Hepatocyte (in vitro differentiated cells): ENCODE results near the gene MN1.

Experiments
- EZH2phosphoT487 ChIP-seq: fragments of 200-600 bp; sonication (generic); IDR thresholded peaks from one replicate; pipeline ENCODE4 v1.6.1; 2018; ENCODE audit warnings: antibody characterized with exemption, mild to moderate bottlenecking, low read depth, moderate library complexity; ENCODE audit not compliant: unreplicated experiment, severe bottlenecking
- TF ChIP-seq, protein P1 (sequence below): fragments of 200-600 bp; sonication (generic); IDR thresholded peaks from 2 replicates; pipeline ENCODE4 v1.5.1; 2016; ENCODE audit warnings: antibody characterized with exemption, mild to moderate bottlenecking; ENCODE audit not compliant: poor library complexity

DNA sequence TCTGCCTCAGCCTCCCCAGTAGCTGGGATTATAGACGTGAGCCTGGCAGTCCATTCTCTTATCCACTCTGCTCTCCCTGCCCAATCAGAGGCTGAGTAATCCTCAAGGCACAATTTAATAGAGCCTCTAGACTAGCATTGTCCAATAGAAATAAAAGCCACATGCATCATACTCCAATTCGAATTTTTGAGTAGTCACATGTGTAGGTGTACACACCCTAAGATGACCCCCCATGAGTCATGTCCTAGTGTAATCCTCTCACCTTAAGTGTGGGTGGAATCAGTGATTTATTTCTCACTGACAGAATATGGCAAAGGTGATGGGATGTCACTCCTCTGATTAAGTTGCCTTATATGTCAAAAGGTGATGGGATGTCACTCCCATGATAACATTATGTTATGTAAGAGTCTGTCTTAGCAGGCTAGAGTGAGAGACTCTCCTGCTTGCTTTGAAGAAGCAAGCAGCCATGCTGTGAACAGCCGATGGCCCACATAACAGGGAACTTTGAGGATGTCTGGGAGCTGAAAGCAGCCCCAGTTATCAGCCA, 61.3 kb downstream of the MN1 start:
- TF ChIP-seq EZH2phosphoT487, result no peak
- TF ChIP-seq, protein P1, sequence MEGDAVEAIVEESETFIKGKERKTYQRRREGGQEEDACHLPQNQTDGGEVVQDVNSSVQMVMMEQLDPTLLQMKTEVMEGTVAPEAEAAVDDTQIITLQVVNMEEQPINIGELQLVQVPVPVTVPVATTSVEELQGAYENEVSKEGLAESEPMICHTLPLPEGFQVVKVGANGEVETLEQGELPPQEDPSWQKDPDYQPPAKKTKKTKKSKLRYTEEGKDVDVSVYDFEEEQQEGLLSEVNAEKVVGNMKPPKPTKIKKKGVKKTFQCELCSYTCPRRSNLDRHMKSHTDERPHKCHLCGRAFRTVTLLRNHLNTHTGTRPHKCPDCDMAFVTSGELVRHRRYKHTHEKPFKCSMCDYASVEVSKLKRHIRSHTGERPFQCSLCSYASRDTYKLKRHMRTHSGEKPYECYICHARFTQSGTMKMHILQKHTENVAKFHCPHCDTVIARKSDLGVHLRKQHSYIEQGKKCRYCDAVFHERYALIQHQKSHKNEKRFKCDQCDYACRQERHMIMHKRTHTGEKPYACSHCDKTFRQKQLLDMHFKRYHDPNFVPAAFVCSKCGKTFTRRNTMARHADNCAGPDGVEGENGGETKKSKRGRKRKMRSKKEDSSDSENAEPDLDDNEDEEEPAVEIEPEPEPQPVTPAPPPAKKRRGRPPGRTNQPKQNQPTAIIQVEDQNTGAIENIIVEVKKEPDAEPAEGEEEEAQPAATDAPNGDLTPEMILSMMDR, result no peak
